GM23338 (cell line): ENCODE data around the gene PSMC4. TPM values are rescaled to one million over a fixed set of nuclear protein-coding genes. Genes with fewer than 3 reads are reported as not detected.

Source experiments
- ATAC-seq: fragments of 200-7000 bp; cut with Tn5 transposase; 3 replicates; pipeline ENCODE4 v1.9.1; 2020
- DNase-seq: peaks from one replicate; pipeline ENCODE4 v3.0.0-alpha.2; 2015; ENCODE audit warnings: low spot score
- H2AFZ ChIP-seq: fragments of 200-600 bp; sonication (generic); 2 replicates; pipeline ENCODE4 v1.8.0; 2016; ENCODE audit warnings: antibody characterized with exemption, mild to moderate bottlenecking, moderate library complexity
- H3F3A ChIP-seq: fragments of 200-600 bp; sonication (generic); replicated peaks from 2 replicates; pipeline ENCODE4 v1.8.0; 2017; ENCODE audit warnings: antibody characterized with exemption, mixed run types, low read depth
- H3K27ac ChIP-seq: fragments of 200-600 bp; sonication (generic); 2 replicates; pipeline ENCODE4 v1.6.1; 2016; ENCODE audit warnings: low read depth
- H3K27me3 ChIP-seq: fragments of 200-600 bp; sonication (generic); 2 replicates; pipeline ENCODE4 v1.8.0; 2016; ENCODE audit warnings: mild to moderate bottlenecking, mixed run types, moderate library complexity; ENCODE audit not compliant: insufficient read depth
- H3K36me3 ChIP-seq: fragments of 200-600 bp; sonication (generic); 2 replicates; pipeline ENCODE4 v1.8.0; 2016; ENCODE audit warnings: mild to moderate bottlenecking; ENCODE audit not compliant: insufficient read depth
- H3K4me1 ChIP-seq: fragments of 200-600 bp; sonication (generic); 2 replicates; pipeline ENCODE4 v1.8.0; 2016; ENCODE audit warnings: mild to moderate bottlenecking, moderate library complexity; ENCODE audit not compliant: insufficient read depth
- H3K4me2 ChIP-seq: fragments of 200-600 bp; sonication (generic); 2 replicates; pipeline ENCODE4 v1.7.1; 2017; ENCODE audit warnings: mixed run types
- H3K4me3 ChIP-seq: fragments of 200-600 bp; sonication (generic); 2 replicates; pipeline ENCODE4 v1.6.1; 2016; ENCODE audit warnings: mixed run types
- H3K79me2 ChIP-seq: fragments of 200-600 bp; sonication (generic); replicated peaks from 2 replicates; pipeline ENCODE4 v1.8.0; 2017; ENCODE audit warnings: mild to moderate bottlenecking; ENCODE audit not compliant: insufficient read depth
- H3K9me2 ChIP-seq: fragments of 200-600 bp; sonication (generic); 2 replicates; pipeline ENCODE4 v1.8.0; 2017; ENCODE audit not compliant: insufficient read depth
- H4K20me1 ChIP-seq: fragments of 200-600 bp; sonication (generic); replicated peaks from 2 replicates; pipeline ENCODE4 v1.8.0; 2017; ENCODE audit warnings: mild to moderate bottlenecking; ENCODE audit not compliant: insufficient read depth
- H3K27ac Mint-ChIP-seq: 2 replicates; pipeline ENCODE4 v1.8.0; 2020; ENCODE audit warnings: inconsistent platforms, mild to moderate bottlenecking, moderate library complexity, mixed read lengths
- H3K27me3 Mint-ChIP-seq: 3 replicates; pipeline ENCODE4 v1.8.0; 2022; ENCODE audit warnings: low read depth, mild to moderate bottlenecking, moderate library complexity, mixed read lengths, inconsistent platforms; ENCODE audit not compliant: insufficient read depth, poor library complexity
- H3K36me3 Mint-ChIP-seq: 3 replicates; pipeline ENCODE4 v1.8.0; 2021; ENCODE audit warnings: low read depth, mild to moderate bottlenecking, inconsistent platforms, moderate library complexity, mixed read lengths
- H3K4me1 Mint-ChIP-seq: 3 replicates; pipeline ENCODE4 v1.8.0; 2020; ENCODE audit warnings: mild to moderate bottlenecking, inconsistent platforms, mixed read lengths
- H3K4me3 Mint-ChIP-seq: 3 replicates; pipeline ENCODE4 v1.8.0; 2021; ENCODE audit warnings: moderate library complexity, mild to moderate bottlenecking, inconsistent platforms, mixed read lengths
- H3K9me3 Mint-ChIP-seq: 3 replicates; pipeline ENCODE4 v1.8.0; 2020; ENCODE audit warnings: moderate library complexity, mild to moderate bottlenecking, inconsistent platforms, mixed read lengths
- CREB1 ChIP-seq: fragments of 250-450 bp; sonication (Bioruptor Pico); IDR thresholded peaks from 2 replicates; pipeline ENCODE4 v1.5.0; 2020; ENCODE audit warnings: low read depth, mild to moderate bottlenecking, moderate library complexity
- EZH2 ChIP-seq: fragments of 200-600 bp; sonication (generic); IDR thresholded peaks from one replicate; pipeline ENCODE4 v1.8.0; 2017; ENCODE audit warnings: antibody characterized with exemption, mild to moderate bottlenecking, low read depth; ENCODE audit not compliant: unreplicated experiment
- EZH2phosphoT487 ChIP-seq: fragments of 200-600 bp; sonication (generic); IDR thresholded peaks from one replicate; pipeline ENCODE4 v1.8.1; 2018; ENCODE audit warnings: antibody characterized with exemption; ENCODE audit not compliant: unreplicated experiment
- JUNB ChIP-seq: IDR thresholded peaks from one replicate; pipeline ENCODE4 v1.6.1; 2016; ENCODE audit warnings: antibody characterized with exemption; ENCODE audit not compliant: unreplicated experiment
- NANOG ChIP-seq: IDR thresholded peaks from 2 replicates; pipeline ENCODE4 v1.6.1; 2016; ENCODE audit warnings: antibody characterized with exemption, borderline replicate concordance
- POLR2AphosphoS5 ChIP-seq: IDR thresholded peaks from 2 replicates; pipeline ENCODE4 v1.6.1; 2016; ENCODE audit warnings: antibody characterized with exemption, low read depth
- STAT1 ChIP-seq: IDR thresholded peaks from one replicate; pipeline ENCODE4 v1.6.1; 2016; ENCODE audit warnings: antibody characterized with exemption; ENCODE audit not compliant: unreplicated experiment
- ZNF114 ChIP-seq: fragments of 250-450 bp; sonication (Bioruptor Pico); IDR thresholded peaks from 2 replicates; pipeline ENCODE4 v1.5.0; 2020; ENCODE audit warnings: mild to moderate bottlenecking, moderate library complexity
- ZNF331 ChIP-seq: fragments of 250-450 bp; sonication (Bioruptor Pico); IDR thresholded peaks from 2 replicates; pipeline ENCODE4 v1.5.0; 2020; ENCODE audit warnings: low read depth, mild to moderate bottlenecking, moderate library complexity
- ZNF462 ChIP-seq: fragments of 250-450 bp; sonication (Bioruptor Pico); IDR thresholded peaks from 2 replicates; pipeline ENCODE4 v1.5.0; 2020; ENCODE audit warnings: mild to moderate bottlenecking, moderate library complexity
- polyA plus RNA-seq: library from polyadenylated mRNA; unstranded; fragments of >200 nt; fragmentation: Nextera tagmentation; extraction: Ambion mirVana; gene quantifications from 2 replicates; pipeline ENCODE4 v1.2.1, GENCODE V29; 2016
- total RNA-seq: library from RNA; depleted of rRNA; stranded (reverse); fragments of >200 nt; shearing (Covaris generic); gene quantifications from 2 replicates; pipeline ENCODE4 v1.2.3, GENCODE V29; 2014
- TF ChIP-seq, protein P1 (sequence below): IDR thresholded peaks from 2 replicates; pipeline ENCODE4 v1.6.1; 2016; ENCODE audit warnings: antibody characterized with exemption
- TF ChIP-seq, protein P2 (sequence below): IDR thresholded peaks from one replicate; pipeline ENCODE4 v1.6.1; 2018; ENCODE audit warnings: antibody characterized with exemption; ENCODE audit not compliant: unreplicated experiment
- TF ChIP-seq, protein P3 (sequence below), 2 experiments: fragments of 200-600 bp in 1 of 2; sonication (generic) in 1 of 2; conservative IDR thresholded peaks; 2 replicates each; pipeline versions ENCODE4 v1.5.1 to v1.6.1; 2016 to 2017; ENCODE audit warnings: antibody characterized with exemption in 2 of 2, low read depth in 2 of 2, mild to moderate bottlenecking in 2 of 2, moderate library complexity in 1 of 2

The PSMC4 gene
- total and polyA plus RNA-seq, 2 experiments from 2014 or later = 135 to 147 TPM

DNA sequence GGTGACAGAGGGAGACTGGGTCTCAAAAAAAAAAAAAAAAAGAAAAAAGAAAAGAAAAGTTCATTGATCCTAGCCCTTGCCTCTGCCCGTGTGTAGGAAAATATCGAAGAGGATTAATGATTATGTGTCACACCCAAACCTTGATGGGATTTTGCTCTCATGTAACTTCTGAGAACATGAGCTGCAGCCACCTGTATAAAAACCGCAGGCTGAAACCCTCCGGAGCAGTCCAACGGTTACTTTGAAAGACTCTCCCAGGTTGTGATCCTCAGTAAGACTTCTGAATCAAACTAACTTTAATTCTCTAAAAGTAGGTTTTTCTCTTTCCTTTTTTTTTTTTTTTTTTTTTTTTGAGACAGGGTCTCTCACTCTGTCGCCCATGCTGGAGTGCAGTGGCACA lies 4.3 kb upstream of the PSMC4 start:
- no peak for DNase-seq
- Mint-ChIP-seq H3K9me3 (no peaks in the 10 kb centered on the region; the same call in 2 of the 3 replicates), H3K4me3 (no peak overlapping the region), H3K36me3 (peaks cover 6% of the 10 kb centered on the region), H3K27ac (no peak overlapping the region), H3K4me1 (peaks cover 4% of the 10 kb centered on the region; the same call in 2 of the 3 replicates), H3K27me3 (peaks cover 9% of the 10 kb centered on the region)
- no peak overlapping the region for H3K4me3 ChIP-seq
- H3K4me1 ChIP-seq = no peaks in the 10 kb centered on the region
- H3F3A ChIP-seq = no peaks in the 10 kb centered on the region
- H4K20me1 ChIP-seq = peaks cover 6% of the 10 kb centered on the region; the same call in 1 of the 2 replicates
- H3K4me2 ChIP-seq = no peak overlapping the region
- no peaks in the 10 kb centered on the region for H3K27me3 ChIP-seq
- no peak overlapping the region for H2AFZ ChIP-seq
- no peak overlapping the region for H3K27ac ChIP-seq
- peaks cover 6% of the 10 kb centered on the region for H3K79me2 ChIP-seq
- ATAC-seq = no peak
- TF ChIP-seq ZNF114 = no peak
- TF ChIP-seq EZH2 = no peak
- TF ChIP-seq, protein P1, sequence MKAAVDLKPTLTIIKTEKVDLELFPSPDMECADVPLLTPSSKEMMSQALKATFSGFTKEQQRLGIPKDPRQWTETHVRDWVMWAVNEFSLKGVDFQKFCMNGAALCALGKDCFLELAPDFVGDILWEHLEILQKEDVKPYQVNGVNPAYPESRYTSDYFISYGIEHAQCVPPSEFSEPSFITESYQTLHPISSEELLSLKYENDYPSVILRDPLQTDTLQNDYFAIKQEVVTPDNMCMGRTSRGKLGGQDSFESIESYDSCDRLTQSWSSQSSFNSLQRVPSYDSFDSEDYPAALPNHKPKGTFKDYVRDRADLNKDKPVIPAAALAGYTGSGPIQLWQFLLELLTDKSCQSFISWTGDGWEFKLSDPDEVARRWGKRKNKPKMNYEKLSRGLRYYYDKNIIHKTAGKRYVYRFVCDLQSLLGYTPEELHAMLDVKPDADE = no peak
- no peak for TF ChIP-seq JUNB
- TF ChIP-seq ZNF462 (CRISPR knock-in tag) = no peak
- TF ChIP-seq ZNF331 = no peak
- TF ChIP-seq NANOG = no peak
- no peak for TF ChIP-seq CREB1 (CRISPR knock-in tag)
- TF ChIP-seq POLR2AphosphoS5 = no peak
- TF ChIP-seq, protein P2, sequence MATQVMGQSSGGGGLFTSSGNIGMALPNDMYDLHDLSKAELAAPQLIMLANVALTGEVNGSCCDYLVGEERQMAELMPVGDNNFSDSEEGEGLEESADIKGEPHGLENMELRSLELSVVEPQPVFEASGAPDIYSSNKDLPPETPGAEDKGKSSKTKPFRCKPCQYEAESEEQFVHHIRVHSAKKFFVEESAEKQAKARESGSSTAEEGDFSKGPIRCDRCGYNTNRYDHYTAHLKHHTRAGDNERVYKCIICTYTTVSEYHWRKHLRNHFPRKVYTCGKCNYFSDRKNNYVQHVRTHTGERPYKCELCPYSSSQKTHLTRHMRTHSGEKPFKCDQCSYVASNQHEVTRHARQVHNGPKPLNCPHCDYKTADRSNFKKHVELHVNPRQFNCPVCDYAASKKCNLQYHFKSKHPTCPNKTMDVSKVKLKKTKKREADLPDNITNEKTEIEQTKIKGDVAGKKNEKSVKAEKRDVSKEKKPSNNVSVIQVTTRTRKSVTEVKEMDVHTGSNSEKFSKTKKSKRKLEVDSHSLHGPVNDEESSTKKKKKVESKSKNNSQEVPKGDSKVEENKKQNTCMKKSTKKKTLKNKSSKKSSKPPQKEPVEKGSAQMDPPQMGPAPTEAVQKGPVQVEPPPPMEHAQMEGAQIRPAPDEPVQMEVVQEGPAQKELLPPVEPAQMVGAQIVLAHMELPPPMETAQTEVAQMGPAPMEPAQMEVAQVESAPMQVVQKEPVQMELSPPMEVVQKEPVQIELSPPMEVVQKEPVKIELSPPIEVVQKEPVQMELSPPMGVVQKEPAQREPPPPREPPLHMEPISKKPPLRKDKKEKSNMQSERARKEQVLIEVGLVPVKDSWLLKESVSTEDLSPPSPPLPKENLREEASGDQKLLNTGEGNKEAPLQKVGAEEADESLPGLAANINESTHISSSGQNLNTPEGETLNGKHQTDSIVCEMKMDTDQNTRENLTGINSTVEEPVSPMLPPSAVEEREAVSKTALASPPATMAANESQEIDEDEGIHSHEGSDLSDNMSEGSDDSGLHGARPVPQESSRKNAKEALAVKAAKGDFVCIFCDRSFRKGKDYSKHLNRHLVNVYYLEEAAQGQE = no peak
- no peak for TF ChIP-seq STAT1
- no peak for TF ChIP-seq EZH2phosphoT487
- TF ChIP-seq, protein P3, sequence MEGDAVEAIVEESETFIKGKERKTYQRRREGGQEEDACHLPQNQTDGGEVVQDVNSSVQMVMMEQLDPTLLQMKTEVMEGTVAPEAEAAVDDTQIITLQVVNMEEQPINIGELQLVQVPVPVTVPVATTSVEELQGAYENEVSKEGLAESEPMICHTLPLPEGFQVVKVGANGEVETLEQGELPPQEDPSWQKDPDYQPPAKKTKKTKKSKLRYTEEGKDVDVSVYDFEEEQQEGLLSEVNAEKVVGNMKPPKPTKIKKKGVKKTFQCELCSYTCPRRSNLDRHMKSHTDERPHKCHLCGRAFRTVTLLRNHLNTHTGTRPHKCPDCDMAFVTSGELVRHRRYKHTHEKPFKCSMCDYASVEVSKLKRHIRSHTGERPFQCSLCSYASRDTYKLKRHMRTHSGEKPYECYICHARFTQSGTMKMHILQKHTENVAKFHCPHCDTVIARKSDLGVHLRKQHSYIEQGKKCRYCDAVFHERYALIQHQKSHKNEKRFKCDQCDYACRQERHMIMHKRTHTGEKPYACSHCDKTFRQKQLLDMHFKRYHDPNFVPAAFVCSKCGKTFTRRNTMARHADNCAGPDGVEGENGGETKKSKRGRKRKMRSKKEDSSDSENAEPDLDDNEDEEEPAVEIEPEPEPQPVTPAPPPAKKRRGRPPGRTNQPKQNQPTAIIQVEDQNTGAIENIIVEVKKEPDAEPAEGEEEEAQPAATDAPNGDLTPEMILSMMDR (conservative IDR thresholded peaks at IDR 0.05; ENCODE audit: low read depth in 2 of 2) = no peak
- H3K9me2 ChIP-seq = 0 out of 2 replicates have a peak, but pooled peaks cover 3% of the 10 kb centered on the region
- H3K36me3 ChIP-seq = no peaks in the 10 kb centered on the region
